DLD1 (cell line): ENCODE results near the gene MEGF9.
"Not testable (repeated sequence)": the region's sequence is repeated elsewhere in the genome, so short reads cannot be mapped to it uniquely, and the experiment has no call there.

ENCODE experiments used
- in situ Hi-C: cut with HindIII; loops from 2 replicates; pipeline ENCODE4 v1.10.0; 2017; ENCODE audit warnings: low sequenced_read_pairs

MEGF9 gene

DNA sequence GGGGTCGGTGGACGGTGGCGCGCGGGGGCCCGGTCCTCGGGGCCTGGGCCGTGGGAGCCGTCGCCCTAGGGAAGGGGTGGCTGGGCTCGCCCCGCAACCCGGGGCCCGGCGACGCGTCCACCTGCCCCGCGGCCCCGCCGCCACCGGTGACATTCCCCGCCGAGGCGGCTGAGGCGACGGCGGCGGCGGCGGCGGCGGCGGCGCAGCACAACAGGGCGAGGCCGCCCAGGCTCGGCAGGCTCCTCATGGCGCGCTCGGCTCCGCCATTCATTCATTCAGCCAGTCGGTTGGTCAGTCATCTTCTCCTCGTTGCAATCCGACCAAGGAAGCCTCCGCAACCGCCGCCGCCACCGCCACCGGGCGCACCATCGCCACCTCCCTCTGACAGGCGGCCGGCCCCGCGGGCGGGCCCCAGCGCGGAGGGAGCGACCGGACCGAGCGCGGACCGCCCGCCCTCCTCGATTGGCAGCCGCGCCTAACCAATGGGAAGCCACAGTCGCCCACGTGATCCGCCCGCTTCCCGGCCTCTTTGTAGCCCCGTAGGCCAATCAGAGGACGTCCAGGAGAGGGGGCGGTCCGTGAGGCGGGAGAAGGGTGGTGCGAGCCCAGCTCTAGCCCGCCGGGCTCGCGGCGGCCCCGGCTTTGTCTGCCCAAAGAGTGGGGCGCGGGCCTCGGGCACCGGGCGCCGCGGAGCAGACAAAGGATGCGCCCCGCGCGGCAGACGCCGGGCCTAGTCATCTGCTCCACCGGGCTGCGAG lies at the start of gene MEGF9:
MEGF9 (minus strand) TSS at position 383 of the 758 bp plus-strand sequence; CDS start at position 271, 112 bp downstream.
- in situ Hi-C loops = no loop called here

DNA sequence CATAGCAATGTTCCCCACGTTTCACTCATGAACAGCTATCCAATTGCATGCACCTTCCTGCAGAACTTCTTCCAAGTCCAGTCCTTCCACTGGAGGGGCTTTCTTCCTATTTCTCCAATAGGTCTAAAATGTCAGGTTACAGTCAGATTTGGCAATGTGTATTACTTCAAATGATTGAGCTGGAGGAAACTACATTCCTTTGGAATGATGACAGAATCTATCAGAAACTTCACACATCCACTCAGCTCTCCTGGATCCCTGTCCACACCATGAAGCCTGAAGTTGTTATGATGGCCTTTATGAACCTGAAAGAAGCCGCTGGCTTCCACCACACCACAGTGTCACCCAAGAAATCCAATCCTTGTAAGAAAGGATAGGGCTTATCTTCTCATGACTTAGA lies 46.7 kb upstream of the MEGF9 start:
- in situ Hi-C loops = no loop called here

DNA sequence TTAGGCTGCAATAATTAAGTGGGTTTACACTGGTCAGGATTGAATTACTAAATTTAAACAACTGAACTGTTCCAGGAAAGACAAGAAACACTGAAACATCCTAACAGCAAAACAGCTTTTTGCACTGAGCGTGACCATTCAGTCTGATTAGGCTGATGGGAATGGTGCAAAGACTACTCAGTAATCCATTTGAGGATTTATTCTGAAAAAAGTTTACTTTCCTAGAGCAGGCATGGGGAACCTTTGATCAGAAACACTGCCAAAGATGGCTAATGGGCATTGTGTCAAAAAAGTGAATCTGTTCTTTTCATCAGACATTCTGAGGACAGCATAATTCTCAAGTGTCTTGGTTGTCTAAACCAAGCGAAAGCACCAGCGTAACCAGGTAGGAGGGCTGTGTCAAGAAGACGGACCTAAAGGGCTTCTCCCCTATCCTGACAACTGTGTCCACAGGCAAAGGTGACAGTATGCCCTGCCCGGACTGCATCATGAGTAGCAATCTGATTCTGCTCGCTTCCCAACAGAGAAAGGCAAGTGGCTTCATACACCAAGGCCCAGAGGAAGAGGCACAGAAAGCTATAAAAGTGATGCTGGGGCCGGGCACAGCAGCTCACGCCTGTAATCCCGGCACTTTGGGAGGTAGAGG lies 45.6 kb upstream of the MEGF9 start:
- in situ Hi-C loops = no loop called here

DNA sequence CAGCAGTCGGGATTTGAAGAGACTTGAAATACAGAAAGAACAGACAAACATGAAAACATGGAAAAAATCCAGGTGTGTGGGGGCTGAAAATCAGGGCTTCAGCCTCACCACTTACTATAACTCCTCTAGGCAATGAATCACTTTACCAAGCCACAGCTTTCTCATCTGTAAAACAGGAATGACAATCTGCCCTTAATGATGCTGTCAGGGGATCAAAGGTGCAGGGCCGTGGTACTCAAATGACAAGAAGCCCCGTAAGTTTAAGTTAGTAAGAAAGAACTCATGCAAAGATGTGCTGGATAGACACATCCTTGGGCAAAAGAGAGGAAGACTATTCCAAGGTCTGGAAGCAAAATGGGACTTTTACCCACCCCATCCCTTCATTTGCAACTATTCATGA lies 44.3 kb upstream of the MEGF9 start:
- in situ Hi-C loops = no loop called here

DNA sequence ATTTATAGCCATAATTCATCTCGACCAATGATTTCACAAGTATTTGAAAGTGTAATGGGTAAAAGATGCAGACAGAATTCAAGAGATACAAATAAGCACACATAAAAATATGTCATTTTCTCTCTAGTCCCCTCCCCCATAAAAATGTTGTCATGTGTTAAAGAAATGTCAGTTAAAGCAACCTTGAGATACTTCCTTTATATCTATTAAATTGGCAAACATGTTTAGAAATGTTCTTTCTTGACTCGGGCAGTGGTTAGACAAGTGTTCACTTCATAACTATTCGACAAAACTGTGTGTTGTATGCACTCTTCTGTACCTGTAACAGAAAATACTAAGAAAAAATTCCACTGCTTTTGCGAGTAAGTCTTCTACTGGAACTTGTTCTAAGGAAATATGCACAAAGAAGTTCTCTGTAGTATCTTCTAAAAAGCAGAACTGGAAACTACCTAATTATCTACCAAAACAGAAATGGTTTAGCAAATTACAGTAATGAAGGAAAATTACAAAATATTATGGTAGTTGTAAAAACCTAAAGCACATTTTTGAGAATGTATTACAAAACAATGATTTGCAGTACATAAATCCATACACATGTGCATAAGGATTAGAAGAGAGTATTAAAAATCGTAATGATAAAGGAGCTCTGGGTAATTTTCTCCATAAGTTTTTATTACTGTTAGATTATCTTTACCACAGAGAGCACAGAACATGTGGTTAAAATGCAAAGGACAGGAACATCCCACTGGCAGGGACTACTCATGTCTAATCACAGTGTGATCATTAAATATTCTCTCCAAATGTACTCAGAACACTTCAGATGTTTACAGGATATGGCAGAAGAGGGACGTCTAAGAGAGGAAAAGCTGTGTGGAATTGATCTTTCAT lies 43.0 kb upstream of the MEGF9 start:
- in situ Hi-C loops = no loop called here

DNA sequence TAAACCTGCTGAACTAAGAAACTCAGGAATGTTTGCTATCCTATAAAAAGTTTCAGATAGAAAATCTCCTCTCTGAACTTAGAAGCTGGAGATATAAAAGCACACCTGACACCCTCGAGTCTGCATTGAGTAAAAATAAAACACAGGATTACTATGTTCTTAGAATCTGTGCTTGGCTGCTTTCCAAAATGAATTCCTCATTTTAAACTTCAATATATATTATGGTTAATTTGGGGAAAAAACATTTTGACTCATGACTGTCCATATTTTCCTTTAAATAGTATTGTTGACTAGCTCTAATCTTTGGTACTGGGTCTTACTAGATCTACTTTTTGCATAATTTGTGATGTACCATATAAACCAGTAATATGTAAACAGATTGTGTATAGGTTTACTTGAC lies 42.3 kb upstream of the MEGF9 start:
- in situ Hi-C loops = no loop called here

DNA sequence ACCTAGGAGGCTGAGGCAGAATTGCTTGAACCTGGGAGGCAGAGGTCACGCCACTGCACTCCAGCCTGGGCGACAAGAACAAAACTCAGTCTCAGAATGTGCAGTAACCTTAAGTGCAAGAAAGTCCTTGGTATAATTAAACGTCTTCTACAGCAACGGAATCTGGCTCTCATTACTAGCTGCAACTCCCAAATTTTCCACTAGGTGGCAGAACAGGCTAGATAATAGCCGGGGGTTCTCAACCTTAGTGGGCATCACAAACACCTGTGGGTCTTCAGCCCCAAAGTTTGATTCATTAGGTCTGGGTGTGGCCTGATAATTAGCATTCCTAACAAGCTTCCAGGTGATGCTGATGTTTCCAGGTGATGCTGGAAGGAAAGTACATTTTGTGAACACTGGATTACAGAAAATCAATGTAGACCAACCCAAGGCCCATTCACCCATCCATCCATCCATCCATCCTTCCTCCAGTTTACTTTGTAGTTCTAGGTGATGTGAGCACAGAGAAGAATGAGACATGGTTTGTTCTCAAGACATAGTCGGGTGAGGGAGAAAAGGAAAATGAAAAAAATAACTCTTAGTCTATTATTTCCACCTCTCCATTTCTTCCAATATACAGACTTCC lies 41.7 kb upstream of the MEGF9 start:
- in situ Hi-C loops = no loop called here

DNA sequence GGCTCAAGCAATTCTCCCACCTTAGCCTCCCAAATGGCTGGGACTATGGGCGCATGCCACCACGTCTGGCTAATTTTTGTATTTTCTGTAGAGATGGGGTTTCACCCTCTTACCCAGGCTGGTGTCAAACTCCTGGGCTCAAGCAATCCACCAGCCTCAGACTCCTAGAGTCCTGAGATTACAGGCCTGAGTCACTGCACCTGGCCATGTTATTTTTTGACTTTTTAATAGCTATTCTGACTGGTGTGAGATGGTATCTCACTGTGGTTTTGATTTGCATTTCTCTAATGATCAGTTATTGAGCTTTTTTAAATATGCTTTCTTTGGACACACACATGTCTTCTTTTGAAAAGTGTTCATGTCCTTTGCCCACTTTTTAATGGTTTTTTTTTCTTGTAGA lies 40.8 kb upstream of the MEGF9 start:
- in situ Hi-C loops = no loop called here

DNA sequence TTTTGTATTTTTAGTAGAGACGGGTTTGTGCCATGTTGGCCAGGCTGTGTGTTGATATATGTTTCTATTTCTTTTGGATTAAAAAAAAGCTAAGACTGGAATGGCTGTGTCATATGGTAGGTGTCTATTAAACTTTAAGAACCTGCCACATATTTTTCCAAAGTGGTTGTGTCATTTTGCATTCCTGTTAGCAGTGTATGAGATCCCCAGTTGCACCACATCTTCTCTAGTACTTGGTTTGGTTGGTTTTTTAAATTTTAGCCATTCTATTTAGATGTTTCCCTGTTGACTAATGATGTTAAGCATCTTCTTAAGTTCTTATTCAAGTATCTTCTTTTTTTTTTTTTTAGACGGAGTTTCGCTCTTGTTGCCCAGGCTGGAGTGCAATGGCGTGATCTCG lies 36.2 kb upstream of the MEGF9 start:
- in situ Hi-C loops = no loop called here

DNA sequence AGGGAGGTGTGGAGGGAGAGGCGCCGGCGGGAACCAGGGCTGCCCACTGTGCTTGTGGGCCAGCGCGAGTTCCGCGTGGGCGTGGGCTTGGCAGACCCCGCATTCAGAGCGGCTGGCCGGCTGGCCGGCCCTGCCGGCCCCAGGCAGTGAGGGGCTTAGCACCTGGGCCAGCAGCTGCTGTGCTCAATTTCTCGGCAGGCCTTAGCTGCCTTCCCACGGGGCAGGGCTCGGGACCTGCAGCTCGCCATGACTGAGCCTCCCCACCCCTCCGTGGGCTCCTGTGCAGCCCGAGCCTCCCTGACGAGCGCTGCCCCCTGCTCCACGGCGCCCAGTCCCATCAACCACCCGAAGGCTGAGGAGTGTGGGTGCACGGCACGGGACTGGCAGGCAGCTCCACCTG lies 32.1 kb upstream of the MEGF9 start:
- in situ Hi-C loops = not testable (repeated sequence)

DNA sequence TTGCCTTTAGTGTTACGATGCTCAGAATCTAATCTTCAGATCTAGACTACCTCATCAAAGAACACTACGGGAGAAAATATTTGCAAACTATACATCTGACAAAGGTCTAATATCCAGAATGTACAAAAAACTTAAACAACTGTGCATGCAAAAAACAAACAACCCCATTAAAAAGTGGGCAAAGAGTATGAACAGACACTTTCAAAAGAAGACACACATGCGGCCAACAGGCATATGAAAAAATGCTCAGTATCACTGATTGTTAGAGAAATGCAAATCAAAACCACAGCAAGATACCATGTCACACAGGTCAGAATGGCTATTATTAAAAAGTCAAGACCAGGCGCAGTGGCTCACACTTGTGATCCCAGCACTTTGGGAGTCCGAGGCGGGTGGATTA lies 31.0 kb upstream of the MEGF9 start:
- in situ Hi-C loops = no loop called here

DNA sequence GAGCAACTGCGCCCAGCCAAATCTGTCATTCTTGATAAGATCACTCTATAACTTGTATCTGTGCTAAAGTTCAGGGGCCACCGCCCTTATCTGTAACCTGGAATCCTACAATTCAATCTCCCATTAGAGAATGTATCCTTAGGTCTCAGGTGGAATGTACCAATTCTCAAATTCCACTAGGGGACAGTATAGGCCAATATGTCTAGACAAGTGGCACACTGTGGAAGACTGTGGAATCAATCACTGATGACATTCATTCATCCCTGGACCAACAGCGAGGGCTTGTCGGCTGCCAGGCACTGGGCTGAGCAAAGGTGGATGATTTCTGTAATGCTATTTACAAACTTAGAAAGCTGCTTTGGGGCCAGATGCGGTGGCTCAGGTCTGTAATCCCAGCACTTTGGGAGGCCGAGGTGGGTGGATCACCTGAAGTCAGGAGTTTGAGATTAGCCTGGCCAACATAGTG lies 28.7 kb upstream of the MEGF9 start:
- in situ Hi-C loops = no loop called here

DNA sequence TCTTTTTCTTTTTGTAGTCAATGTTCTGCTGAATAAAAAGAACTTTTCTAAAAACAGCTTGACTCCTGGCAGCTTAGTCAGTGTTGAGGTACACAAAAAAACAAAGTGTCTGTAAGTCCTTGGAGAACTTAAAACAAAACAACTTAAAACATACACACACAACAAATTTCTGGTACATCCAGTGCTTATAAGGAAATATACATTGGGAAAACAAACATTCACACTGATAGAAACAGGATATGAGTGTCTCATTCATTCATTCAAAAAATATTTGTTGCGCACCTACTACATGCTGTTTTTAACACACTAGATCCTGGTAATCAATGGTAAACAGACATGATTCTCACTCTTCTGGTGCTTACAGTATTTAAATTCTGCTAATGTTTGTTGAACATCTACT lies 27.4 kb upstream of the MEGF9 start:
- in situ Hi-C loops = no loop called here

DNA sequence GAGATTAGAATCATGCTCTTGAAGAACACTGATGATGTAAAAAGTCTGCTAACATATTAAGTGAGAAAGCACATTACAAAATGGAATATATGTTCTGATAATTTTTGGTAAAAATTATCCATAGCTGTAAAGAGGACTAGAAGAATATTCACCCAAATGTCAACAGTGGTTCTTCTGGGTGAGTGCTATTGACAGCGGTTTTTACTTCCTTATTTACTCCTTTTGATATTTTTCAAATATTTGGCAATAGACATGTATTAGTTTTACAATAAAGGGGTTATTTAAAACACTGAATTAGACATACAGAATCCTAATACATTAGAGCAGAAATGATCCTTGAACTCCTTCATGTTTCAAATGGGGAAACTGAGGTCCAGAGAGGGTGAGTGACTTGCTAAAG lies 26.9 kb upstream of the MEGF9 start:
- in situ Hi-C loops = no loop called here

DNA sequence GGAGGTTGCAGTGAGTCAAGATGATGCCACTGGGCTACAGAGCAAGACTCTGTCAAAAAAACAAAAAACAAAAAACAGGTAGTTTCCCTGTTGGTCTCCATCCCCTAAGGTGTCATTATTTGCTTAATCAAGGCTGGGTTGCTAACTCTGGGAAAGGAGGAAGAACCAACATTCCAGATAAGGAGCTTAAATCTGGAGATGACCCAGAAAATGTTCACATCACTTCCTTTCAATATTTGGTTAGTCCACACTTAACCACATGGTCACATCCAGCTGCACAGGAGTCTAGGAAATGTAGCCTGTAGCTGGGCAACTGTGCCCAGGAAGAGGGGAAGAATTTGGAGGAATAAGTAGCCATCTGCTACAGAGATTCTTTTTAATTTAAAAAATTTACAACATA lies 25.9 kb upstream of the MEGF9 start:
- in situ Hi-C loops = no loop called here

DNA sequence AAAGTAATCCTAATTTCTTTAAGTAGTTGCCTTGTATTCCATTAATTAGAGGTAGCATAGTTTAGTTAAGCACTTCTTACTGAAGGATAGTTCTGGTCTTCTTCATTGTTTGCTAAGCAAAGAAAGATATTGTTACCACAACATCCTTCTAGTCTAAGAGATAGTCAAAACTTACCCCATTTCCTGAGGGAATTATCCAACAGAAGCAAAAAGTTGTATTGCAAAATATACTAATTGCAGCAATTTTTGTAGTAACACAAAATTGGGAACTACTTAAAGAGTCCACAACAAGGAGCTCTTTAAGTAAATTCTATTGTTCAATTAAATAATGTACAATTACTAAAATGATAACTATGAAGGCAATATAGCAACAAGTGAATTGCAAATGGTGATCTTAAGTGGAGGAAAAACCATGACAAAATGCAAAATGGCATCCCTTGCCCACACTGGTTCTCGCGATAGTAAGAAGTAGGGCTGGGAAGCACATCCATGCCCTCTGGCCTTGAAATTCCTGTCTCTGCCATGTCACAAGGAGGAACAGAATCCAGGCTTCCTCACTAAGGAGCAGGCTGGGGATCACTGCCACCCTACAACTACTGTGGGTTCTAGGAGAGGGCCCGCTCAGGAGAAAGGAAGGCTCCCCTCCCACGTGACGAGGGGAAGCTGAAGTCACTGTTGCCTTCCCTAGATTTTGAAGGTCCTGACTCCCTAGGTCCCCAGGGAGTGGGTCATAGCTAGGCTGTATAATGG lies 23.3 kb upstream of the MEGF9 start:
- in situ Hi-C loops = no loop called here

DNA sequence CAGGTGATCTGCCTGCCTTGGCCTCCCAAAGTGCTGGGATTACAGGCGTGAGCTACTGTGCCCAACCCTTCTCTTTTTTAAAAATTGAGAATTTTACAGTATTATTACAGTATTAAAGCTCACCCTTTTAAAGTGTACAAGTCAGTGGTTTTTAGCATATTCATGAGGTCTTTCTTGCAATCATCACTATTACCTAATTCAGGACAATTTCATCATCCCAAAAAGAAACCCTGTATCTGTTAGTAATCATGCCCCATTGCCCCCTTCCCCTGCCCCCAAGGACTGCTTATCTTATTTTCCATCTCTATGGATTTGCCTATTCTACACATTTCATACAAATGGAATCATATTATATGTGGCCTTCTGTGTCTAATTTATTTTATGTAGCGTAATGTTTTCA lies 22.6 kb upstream of the MEGF9 start:
- in situ Hi-C loops = no loop called here

DNA sequence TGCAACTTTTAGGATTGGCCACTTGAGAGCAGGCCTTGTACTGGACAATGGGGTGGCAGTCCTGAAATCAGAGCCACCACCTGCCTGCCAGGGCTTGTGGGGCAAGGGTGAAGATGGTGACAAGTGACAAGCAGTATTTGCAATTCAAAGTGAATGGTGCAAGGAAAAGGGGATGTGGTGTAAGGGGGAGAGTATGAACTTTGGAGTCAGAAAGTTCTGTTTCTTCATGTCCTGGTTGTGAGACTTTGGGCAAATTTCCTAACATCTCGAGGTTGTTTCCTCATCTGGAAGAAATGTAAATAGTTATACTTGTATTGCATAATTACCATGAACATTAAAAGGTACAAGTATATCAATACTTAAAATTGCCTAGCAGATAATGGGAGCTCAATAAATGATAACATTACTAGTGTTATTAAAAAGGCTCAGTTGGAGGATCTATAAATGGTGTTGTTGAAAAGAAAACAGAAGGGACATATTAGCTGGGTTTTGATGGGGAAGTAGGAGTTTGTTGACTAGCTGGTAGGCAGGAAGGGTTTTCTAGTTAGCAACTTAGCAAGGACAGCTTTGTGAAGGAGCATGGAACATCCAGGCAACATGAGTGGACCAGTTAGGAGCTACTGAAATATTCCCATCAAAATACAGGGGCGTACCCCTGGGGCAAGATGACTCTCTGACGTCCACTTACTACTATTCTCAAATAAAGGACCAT lies 21.3 kb upstream of the MEGF9 start:
- in situ Hi-C loops = no loop called here

DNA sequence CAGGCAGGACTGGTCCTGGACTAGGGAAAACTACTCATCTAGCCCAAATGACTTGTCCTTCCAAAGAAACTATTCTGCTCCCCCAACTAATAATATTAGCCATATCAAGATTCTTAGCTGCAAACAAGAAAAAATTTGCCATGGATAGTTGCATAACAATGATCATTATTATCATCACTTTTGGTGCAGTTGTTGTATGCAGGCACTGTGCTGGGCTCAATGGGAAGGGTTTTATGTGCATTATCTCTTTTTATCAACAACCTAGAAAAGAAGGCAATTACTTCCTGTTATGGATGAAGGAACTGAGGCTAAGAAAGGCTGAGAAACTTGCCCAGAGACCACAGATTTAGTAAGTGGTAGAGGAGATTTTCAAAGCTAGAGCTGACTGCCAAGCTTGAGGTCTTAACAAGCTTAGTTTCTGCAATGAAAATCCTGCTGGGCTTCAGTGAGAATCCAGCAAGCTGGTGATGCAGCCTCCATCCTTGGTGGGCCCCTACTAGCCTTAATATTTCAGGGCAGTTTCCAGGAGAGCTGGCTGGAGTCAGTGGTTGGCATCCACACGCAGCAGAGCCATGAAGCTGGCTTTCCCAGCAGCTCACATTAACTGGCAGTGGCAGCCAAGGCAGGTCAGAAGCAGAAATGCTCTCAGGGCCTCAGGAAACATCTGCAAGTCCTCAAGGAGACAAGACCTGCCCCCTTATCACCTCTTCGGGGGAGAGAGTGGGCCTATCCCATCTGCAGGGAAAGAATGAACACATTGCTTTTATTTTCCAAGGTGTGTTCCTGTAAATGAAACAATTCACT lies 20.5 kb upstream of the MEGF9 start:
- in situ Hi-C loops = no loop called here
